Measurements from ENCODE around the gene HEXA.

The HEXA gene

DNA sequence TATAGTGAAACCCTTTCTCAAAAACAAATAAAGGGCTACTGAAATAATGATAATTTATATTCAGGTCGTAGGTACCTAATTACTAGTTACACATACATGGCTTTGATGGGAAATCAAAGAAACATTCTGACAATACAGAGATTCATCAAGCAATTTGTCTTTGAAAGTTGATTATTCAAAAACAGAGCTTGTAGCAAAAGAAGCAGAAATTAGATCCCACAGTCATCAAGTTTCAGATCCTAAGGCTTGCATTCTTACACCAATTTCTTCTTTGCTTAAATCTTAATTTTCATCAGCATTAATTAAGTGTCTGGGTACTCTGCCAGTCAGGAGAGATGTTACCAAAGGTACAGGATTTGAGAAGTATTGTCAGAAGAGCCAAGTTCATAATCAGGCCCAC is 1.5 kb upstream of the HEXA start:
- Histone ChIP-seq H3K9me2 (ENCODE audit: low read depth, low read length) (no peaks in the 10 kb centered on the region), H2AFZ (ENCODE audit: low read length) (no peak overlapping the region), H3K4me3 (ENCODE audit: low read depth, low read length, poor library complexity, severe bottlenecking) (no peak overlapping the region), H3K27ac (ENCODE audit: low read depth, low read length, poor library complexity, severe bottlenecking) (no peak overlapping the region), H3K4me2 (ENCODE audit: low read length) (no peak overlapping the region), H3K4me1 (ENCODE audit: insufficient read depth, low read length, severe bottlenecking) (peaks cover 22% of the 10 kb centered on the region), H3F3A (ENCODE audit: insufficient read depth, low read length) (no peaks in the 10 kb centered on the region), H4K20me1 (ENCODE audit: insufficient read depth, low read length) (no peaks in the 10 kb centered on the region), H3K9me3 (ENCODE audit: low read length) (no peaks in the 10 kb centered on the region), H3K27me3 (ENCODE audit: insufficient read depth, low read length) (no peaks in the 10 kb centered on the region), H3K9ac (ENCODE audit: low read length) (no peak overlapping the region), H3K36me3 (ENCODE audit: insufficient read depth, low read length) (no peaks in the 10 kb centered on the region), H3K79me2 (ENCODE audit: insufficient read depth, low read length) (peaks cover 22% of the 10 kb centered on the region)
- TF ChIP-seq, protein P1, sequence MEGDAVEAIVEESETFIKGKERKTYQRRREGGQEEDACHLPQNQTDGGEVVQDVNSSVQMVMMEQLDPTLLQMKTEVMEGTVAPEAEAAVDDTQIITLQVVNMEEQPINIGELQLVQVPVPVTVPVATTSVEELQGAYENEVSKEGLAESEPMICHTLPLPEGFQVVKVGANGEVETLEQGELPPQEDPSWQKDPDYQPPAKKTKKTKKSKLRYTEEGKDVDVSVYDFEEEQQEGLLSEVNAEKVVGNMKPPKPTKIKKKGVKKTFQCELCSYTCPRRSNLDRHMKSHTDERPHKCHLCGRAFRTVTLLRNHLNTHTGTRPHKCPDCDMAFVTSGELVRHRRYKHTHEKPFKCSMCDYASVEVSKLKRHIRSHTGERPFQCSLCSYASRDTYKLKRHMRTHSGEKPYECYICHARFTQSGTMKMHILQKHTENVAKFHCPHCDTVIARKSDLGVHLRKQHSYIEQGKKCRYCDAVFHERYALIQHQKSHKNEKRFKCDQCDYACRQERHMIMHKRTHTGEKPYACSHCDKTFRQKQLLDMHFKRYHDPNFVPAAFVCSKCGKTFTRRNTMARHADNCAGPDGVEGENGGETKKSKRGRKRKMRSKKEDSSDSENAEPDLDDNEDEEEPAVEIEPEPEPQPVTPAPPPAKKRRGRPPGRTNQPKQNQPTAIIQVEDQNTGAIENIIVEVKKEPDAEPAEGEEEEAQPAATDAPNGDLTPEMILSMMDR (IDR thresholded peaks at IDR 0.05; ENCODE audit: low read length) = no peak
- no peak for TF ChIP-seq EZH2 (IDR thresholded peaks at IDR 0.05; ENCODE audit: borderline replicate concordance, low read length)

DNA sequence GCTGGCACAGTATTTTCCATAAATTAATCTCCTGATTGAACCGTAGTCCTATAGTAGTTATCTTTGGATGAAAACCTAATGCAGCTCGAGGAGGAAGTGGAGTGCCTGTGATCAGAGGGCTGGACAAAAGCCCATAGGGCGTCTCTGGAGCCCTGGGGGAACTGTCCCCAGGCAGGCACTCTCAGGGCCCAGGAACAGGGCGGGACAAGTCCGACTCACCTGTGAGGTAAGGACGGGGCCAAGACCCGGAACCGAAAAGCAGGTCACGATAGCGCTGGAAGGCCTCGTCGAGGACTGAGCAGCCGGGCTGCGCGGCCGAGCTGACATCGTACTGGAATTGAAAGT is 341 bp downstream of the HEXA start:
- Histone ChIP-seq H3K9me3 (ENCODE audit: low read length) (no peaks in the 10 kb centered on the region), H3K9ac (ENCODE audit: low read length) (peak overlapping the region; percentile 78), H3F3A (ENCODE audit: insufficient read depth, low read length) (no peaks in the 10 kb centered on the region), H4K20me1 (ENCODE audit: insufficient read depth, low read length) (no peaks in the 10 kb centered on the region), H3K27ac (ENCODE audit: low read depth, low read length, poor library complexity, severe bottlenecking) (peak overlapping the region; percentile 43), H3K27me3 (ENCODE audit: insufficient read depth, low read length) (no peaks in the 10 kb centered on the region), H3K36me3 (ENCODE audit: insufficient read depth, low read length) (no peaks in the 10 kb centered on the region), H3K79me2 (ENCODE audit: insufficient read depth, low read length) (peaks cover 24% of the 10 kb centered on the region), H3K4me2 (ENCODE audit: low read length) (peak overlapping the region; percentile 80), H2AFZ (ENCODE audit: low read length) (peak overlapping the region; percentile 17), H3K4me3 (ENCODE audit: low read depth, low read length, poor library complexity, severe bottlenecking) (peak overlapping the region; percentile 93), H3K4me1 (ENCODE audit: insufficient read depth, low read length, severe bottlenecking) (peaks cover 22% of the 10 kb centered on the region), H3K9me2 (ENCODE audit: low read depth, low read length) (no peaks in the 10 kb centered on the region)
- TF ChIP-seq, protein P1 (IDR thresholded peaks at IDR 0.05; ENCODE audit: low read length) = no peak
- no peak for TF ChIP-seq EZH2 (IDR thresholded peaks at IDR 0.05; ENCODE audit: borderline replicate concordance, low read length)

DNA sequence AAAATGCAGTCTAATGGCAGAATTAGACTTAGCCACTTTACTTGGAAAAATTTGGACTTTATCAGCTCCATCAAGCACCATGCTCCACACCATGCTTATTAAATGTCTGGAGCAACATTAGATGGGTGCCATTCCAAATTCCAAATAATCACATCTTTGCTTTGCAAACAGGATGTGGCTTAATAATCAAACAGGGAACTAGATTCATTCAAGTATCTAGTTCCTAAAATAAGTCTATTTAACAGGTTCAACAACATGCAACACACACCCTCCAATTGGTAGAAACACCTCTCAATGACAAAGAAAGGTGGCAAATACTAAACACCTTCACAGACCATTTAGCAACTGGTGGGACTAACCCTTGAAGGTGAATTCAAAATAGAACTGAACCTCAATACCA is 3.5 kb downstream of the HEXA start:
- Histone ChIP-seq H3K27me3 (ENCODE audit: insufficient read depth, low read length) (no peaks in the 10 kb centered on the region), H3K9me3 (ENCODE audit: low read length) (no peaks in the 10 kb centered on the region), H2AFZ (ENCODE audit: low read length) (no peak overlapping the region), H3K9ac (ENCODE audit: low read length) (no peak overlapping the region), H3K27ac (ENCODE audit: low read depth, low read length, poor library complexity, severe bottlenecking) (no peak overlapping the region), H3F3A (ENCODE audit: insufficient read depth, low read length) (no peaks in the 10 kb centered on the region), H3K9me2 (ENCODE audit: low read depth, low read length) (no peaks in the 10 kb centered on the region), H4K20me1 (ENCODE audit: insufficient read depth, low read length) (no peaks in the 10 kb centered on the region), H3K4me1 (ENCODE audit: insufficient read depth, low read length, severe bottlenecking) (peaks cover 22% of the 10 kb centered on the region), H3K4me2 (ENCODE audit: low read length) (no peak overlapping the region), H3K36me3 (ENCODE audit: insufficient read depth, low read length) (0 out of 2 replicates have a peak, but pooled peaks cover 4% of the 10 kb centered on the region), H3K79me2 (ENCODE audit: insufficient read depth, low read length) (peaks cover 24% of the 10 kb centered on the region), H3K4me3 (ENCODE audit: low read depth, low read length, poor library complexity, severe bottlenecking) (no peak overlapping the region)
- TF ChIP-seq EZH2 (IDR thresholded peaks at IDR 0.05; ENCODE audit: borderline replicate concordance, low read length) = no peak
- TF ChIP-seq, protein P1 (IDR thresholded peaks at IDR 0.05; ENCODE audit: low read length) = no peak

All from OCI-LY1 (cell line).